ENCODE measurements around the gene KIF11.

The KIF11 gene

DNA sequence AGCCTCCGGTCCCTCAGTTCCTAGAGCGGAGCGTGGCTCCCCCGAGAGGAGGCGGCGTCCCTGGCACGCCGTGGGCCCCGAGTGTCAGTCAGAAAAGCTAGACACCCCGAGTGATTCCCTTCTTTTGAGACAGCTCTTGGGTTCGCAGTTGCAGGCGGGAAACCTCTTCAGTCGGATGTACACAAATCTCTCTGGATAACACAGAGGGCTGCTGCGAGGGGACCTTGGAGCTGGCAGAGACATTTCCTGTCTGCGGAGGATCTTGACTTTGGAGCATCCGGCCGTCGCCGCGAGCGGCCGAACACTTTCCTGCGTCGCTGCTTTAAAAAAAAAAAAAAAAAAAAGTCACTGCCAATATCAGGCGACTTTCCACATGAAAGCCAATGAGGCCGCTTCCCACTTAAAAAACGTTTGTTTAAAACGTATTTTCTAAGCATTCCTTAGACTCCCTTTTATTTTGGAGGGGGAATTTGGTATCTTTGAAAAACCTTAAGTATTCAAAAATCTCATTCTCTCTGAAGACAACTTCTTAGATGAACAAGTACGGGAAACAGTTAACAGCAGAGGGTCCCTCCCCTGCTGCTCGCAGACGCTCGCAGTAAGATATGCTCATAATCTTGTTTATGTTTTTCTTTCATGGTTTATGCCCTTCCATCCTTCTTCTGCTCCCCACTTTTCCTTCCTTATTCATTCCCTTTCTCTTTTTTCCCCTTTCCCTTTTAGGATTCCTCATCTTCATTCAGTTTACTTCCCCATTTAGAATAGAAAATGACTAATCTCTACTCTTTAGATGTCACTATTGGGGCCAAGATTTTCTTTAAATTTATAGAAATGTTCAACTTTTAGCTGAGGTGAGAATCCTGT is 106.8 kb downstream of the KIF11 start:
- DNase-seq (ENCODE audit: extremely low read depth in 1 of 2, low read depth in 1 of 2) = no peak

GRCh38 chr10:92702301-92702916 is 109.5 kb downstream of the KIF11 start:
- DNase-seq (ENCODE audit: extremely low read depth in 1 of 2, low read depth in 1 of 2) = no peak

Measured in stimulated activated CD8-positive, alpha-beta memory T cell treated with anti-CD3 and anti-CD28 coated beads, Interleukin-7, amount 100 ng/mL, for 48 hours (primary cell).